ENCODE results near the gene NKAIN2. TPM values are rescaled to one million over a fixed set of nuclear protein-coding genes. Genes with fewer than 3 reads are reported as not detected.

NKAIN2 gene
- polyA plus RNA-seq, 1 donor (not counting 4 experiments of a cell fraction or from before 2014, with no cell fraction given) = 0.13 TPM

- no peak overlapping the region for H3K4me2 ChIP-seq (ENCODE audit: control insufficient read depth, extremely low read depth, insufficient read depth, low read depth, low read length)
- DNase-seq (ENCODE audit: low read depth, low spot score) (no peak), FAIRE-seq (no peak)
- H3K79me2 ChIP-seq (ENCODE audit: control insufficient read depth, insufficient read depth, low read length) = no peaks in the 10 kb centered on the region
- H2AFZ ChIP-seq (ENCODE audit: control insufficient read depth, low read length) = no peak overlapping the region
- no peak overlapping the region for H3K27ac ChIP-seq (ENCODE audit: control insufficient read depth, insufficient read depth, low read length)
- TF ChIP-seq EZH2 (IDR thresholded peaks at IDR 0.05; ENCODE audit: low read length) (no peak), CTCF (optimal IDR thresholded peaks at IDR 0.05 in 1 of 3, IDR thresholded peaks at IDR 0.05 in 1 of 3, conservative IDR thresholded peaks at IDR 0.05 in 1 of 3; ENCODE audit: extremely low read depth in 1 of 3, insufficient read depth in 2 of 3, low read length in 3 of 3) (no peak)
- no peak overlapping the region for H3K4me3 ChIP-seq (ENCODE audit: control insufficient read depth in 2 of 3, extremely low read depth in 1 of 3, insufficient read depth in 2 of 3, low read depth in 1 of 3, low read length in 3 of 3)
- H3K4me1 ChIP-seq (ENCODE audit: control insufficient read depth, extremely low read depth, insufficient read depth, low read length) = no peaks in the 10 kb centered on the region
- H3K9me1 ChIP-seq (ENCODE audit: control insufficient read depth, extremely low read depth, insufficient read depth, low read length) = no peaks in the 10 kb centered on the region
- no peak overlapping the region for H3K9ac ChIP-seq (ENCODE audit: control insufficient read depth, extremely low read depth, insufficient read depth, low read length)
- H4K20me1 ChIP-seq (ENCODE audit: control insufficient read depth, extremely low read depth, insufficient read depth, low read length) = no peaks in the 10 kb centered on the region
- H3K9me3 ChIP-seq (ENCODE audit: control insufficient read depth, low read depth, low read length) = no peaks in the 10 kb centered on the region
- H3K36me3 ChIP-seq (ENCODE audit: control insufficient read depth in 2 of 2, extremely low read depth in 1 of 2, insufficient read depth in 2 of 2, low read length in 2 of 2) = no peaks in the 10 kb centered on the region
- no peaks in the 10 kb centered on the region for H3K27me3 ChIP-seq (ENCODE audit: control insufficient read depth, extremely low read depth, insufficient read depth, low read length)
- dilution Hi-C loops (cut with MboI; ENCODE audit: extremely low pct_ligation_motif_present, low sequenced_read_pairs) = no loop called here
Measured at GRCh38 chr6:124273701-124274100, 470.0 kb downstream of the NKAIN2 start.

GRCh38 chr6:124282541-124282940 lies 478.9 kb downstream of the NKAIN2 start:
- no peaks in the 10 kb centered on the region for H4K20me1 ChIP-seq (ENCODE audit: control insufficient read depth, extremely low read depth, insufficient read depth, low read length)
- H3K79me2 ChIP-seq (ENCODE audit: control insufficient read depth, insufficient read depth, low read length) = no peaks in the 10 kb centered on the region
- H3K27ac ChIP-seq (ENCODE audit: control insufficient read depth, insufficient read depth, low read length) = no peak overlapping the region
- no peak overlapping the region for H3K4me2 ChIP-seq (ENCODE audit: control insufficient read depth, extremely low read depth, insufficient read depth, low read depth, low read length)
- FAIRE-seq (no peak), DNase-seq (ENCODE audit: low read depth, low spot score) (no peak)
- H3K4me3 ChIP-seq (ENCODE audit: control insufficient read depth in 2 of 3, extremely low read depth in 1 of 3, insufficient read depth in 2 of 3, low read depth in 1 of 3, low read length in 3 of 3) = no peak overlapping the region
- H3K9me1 ChIP-seq (ENCODE audit: control insufficient read depth, extremely low read depth, insufficient read depth, low read length) = no peaks in the 10 kb centered on the region
- no peaks in the 10 kb centered on the region for H3K9me3 ChIP-seq (ENCODE audit: control insufficient read depth, low read depth, low read length)
- H3K9ac ChIP-seq (ENCODE audit: control insufficient read depth, extremely low read depth, insufficient read depth, low read length) = no peak overlapping the region
- H3K4me1 ChIP-seq (ENCODE audit: control insufficient read depth, extremely low read depth, insufficient read depth, low read length) = no peaks in the 10 kb centered on the region
- no peak for TF ChIP-seq EZH2 (IDR thresholded peaks at IDR 0.05; ENCODE audit: low read length)
- no peak for TF ChIP-seq CTCF (optimal IDR thresholded peaks at IDR 0.05 in 1 of 3, IDR thresholded peaks at IDR 0.05 in 1 of 3, conservative IDR thresholded peaks at IDR 0.05 in 1 of 3; ENCODE audit: extremely low read depth in 1 of 3, insufficient read depth in 2 of 3, low read length in 3 of 3)
- no peaks in the 10 kb centered on the region for H3K27me3 ChIP-seq (ENCODE audit: control insufficient read depth, extremely low read depth, insufficient read depth, low read length)
- H2AFZ ChIP-seq (ENCODE audit: control insufficient read depth, low read length) = no peak overlapping the region
- dilution Hi-C loops (cut with MboI; ENCODE audit: extremely low pct_ligation_motif_present, low sequenced_read_pairs) = no loop called here
- no peaks in the 10 kb centered on the region for H3K36me3 ChIP-seq (ENCODE audit: control insufficient read depth in 2 of 2, extremely low read depth in 1 of 2, insufficient read depth in 2 of 2, low read length in 2 of 2)
